Chondrocyte (in vitro differentiated cells): Measurements from ENCODE around the gene GRXCR2. TPM values are rescaled to one million over a fixed set of nuclear protein-coding genes. Genes with fewer than 3 reads are reported as not detected.
"Not testable (repeated sequence)": the region's sequence is repeated elsewhere in the genome, so short reads cannot be mapped to it uniquely, and the experiment has no call there.

Experiments
- DNase-seq: peaks from one replicate; pipeline ENCODE4 v3.0.0; 2021; ENCODE audit warnings: mixed read lengths, low spot score
- H3K27ac Mint-ChIP-seq: one replicate; pipeline ENCODE4 v1.8.0; 2021; ENCODE audit warnings: mild to moderate bottlenecking, moderate library complexity, mixed read lengths; ENCODE audit not compliant: unreplicated experiment
- H3K27me3 Mint-ChIP-seq: 2 replicates; pipeline ENCODE4 v1.8.0; 2021; ENCODE audit warnings: low read depth, mixed read lengths
- H3K36me3 Mint-ChIP-seq: 2 replicates; pipeline ENCODE4 v1.8.0; 2021; ENCODE audit warnings: low read depth, mixed read lengths
- H3K4me1 Mint-ChIP-seq: 2 replicates; pipeline ENCODE4 v1.8.0; 2021; ENCODE audit warnings: low read depth, mild to moderate bottlenecking, mixed read lengths
- H3K4me3 Mint-ChIP-seq: one replicate; pipeline ENCODE4 v1.8.0; 2021; ENCODE audit warnings: mild to moderate bottlenecking, moderate library complexity, mixed read lengths; ENCODE audit not compliant: unreplicated experiment
- H3K9me3 Mint-ChIP-seq: 2 replicates; pipeline ENCODE4 v1.8.0; 2021; ENCODE audit warnings: low read depth, mixed read lengths
- CTCF ChIP-seq: fragments of 200-600 bp; sonication (generic); IDR thresholded peaks from 2 replicates; pipeline ENCODE4 v1.5.0; 2021; ENCODE audit warnings: antibody characterized with exemption, mild to moderate bottlenecking, moderate library complexity
- total RNA-seq: library from RNA; stranded (reverse); gene quantifications from 3 replicates; pipeline ENCODE4 v1.2.1, GENCODE V29; 2021

The GRXCR2 gene
- total RNA-seq, 1 donor from 2014 or later: not detected

GRCh38 chr5:145903867-145904266, 31.1 kb upstream of the GRXCR2 start:
- H3K4me1 Mint-ChIP-seq: peaks cover 3% of the 10 kb centered on the region
- DNase-seq: no peak
- no peak for TF ChIP-seq CTCF
- no peak overlapping the region for H3K4me3 Mint-ChIP-seq
- H3K36me3 Mint-ChIP-seq: peaks cover 2% of the 10 kb centered on the region
- H3K9me3 Mint-ChIP-seq: peaks cover 16% of the 10 kb centered on the region
- no peaks in the 10 kb centered on the region for H3K27me3 Mint-ChIP-seq
- H3K27ac Mint-ChIP-seq: no peak overlapping the region

GRCh38 chr5:145903113-145903512, 30.3 kb upstream of the GRXCR2 start:
- DNase-seq: no peak
- peak; percentile 50 for TF ChIP-seq CTCF
- H3K4me1 Mint-ChIP-seq: peaks cover 3% of the 10 kb centered on the region
- H3K36me3 Mint-ChIP-seq: peaks cover 2% of the 10 kb centered on the region
- H3K27me3 Mint-ChIP-seq: no peaks in the 10 kb centered on the region
- H3K27ac Mint-ChIP-seq: no peak overlapping the region
- no peak overlapping the region for H3K4me3 Mint-ChIP-seq
- peaks cover 21% of the 10 kb centered on the region for H3K9me3 Mint-ChIP-seq

DNA sequence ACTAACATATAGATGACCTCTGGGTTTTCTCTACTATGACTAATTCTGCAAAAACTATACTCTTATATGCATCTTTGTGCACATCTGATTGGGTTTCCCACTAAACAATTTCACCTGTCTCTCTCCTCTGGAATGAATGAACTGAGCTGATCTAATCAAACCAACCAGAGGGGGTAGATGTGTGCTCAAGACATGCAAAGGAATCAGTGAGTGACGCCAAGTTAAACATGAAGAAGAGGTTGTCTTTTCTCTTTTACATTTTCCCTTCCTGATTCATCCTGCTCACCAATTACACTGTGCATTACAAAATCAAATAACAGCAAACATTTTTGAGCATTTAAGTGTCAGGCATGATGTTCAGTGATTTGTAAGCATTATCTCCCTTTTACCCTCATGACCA, 29.6 kb upstream of the GRXCR2 start:
- Mint-ChIP-seq H3K27me3 (no peaks in the 10 kb centered on the region), H3K27ac (no peak overlapping the region), H3K9me3 (peaks cover 21% of the 10 kb centered on the region), H3K4me3 (no peak overlapping the region), H3K36me3 (peaks cover 2% of the 10 kb centered on the region), H3K4me1 (peaks cover 3% of the 10 kb centered on the region)
- no peak for TF ChIP-seq CTCF
- no peak for DNase-seq

GRCh38 chr5:145898171-145898570, 25.4 kb upstream of the GRXCR2 start:
- Mint-ChIP-seq H3K27ac (no peak overlapping the region), H3K9me3 (peaks cover 28% of the 10 kb centered on the region), H3K4me1 (peaks cover 3% of the 10 kb centered on the region), H3K27me3 (no peaks in the 10 kb centered on the region), H3K36me3 (peaks cover 4% of the 10 kb centered on the region), H3K4me3 (no peak overlapping the region)
- DNase-seq: no peak
- no peak for TF ChIP-seq CTCF

- DNase-seq, H3K27me3 Mint-ChIP-seq, H3K27ac Mint-ChIP-seq, H3K36me3 Mint-ChIP-seq, H3K4me1 Mint-ChIP-seq, H3K4me3 Mint-ChIP-seq: not testable (repeated sequence)
- H3K9me3 Mint-ChIP-seq: peaks cover 20% of the 10 kb centered on the region
These were observed 18.6 kb upstream of the GRXCR2 start for GRCh38 chr5:145891378-145891777.

DNA sequence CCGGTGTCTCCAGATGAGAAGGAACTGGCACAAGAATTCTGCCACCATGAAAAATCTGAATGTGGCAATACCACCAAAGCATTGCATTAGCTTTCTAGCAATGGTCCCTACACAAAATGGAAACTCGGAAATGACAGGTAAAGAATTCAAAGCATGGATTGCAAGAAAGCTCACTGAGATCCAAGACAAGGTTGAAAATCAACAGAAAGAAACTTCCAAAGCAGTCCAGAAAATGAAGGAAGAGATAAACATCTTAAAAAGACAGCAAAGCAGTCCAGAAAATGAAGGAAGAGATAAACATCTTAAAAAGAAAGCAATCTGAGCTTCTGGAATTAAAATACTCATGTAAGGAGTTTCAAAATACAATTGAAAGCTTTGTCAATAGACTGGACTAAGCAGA, 16.8 kb upstream of the GRXCR2 start:
- Mint-ChIP-seq H3K27me3 (no peaks in the 10 kb centered on the region), H3K4me1 (no peaks in the 10 kb centered on the region), H3K27ac (no peak overlapping the region), H3K4me3 (no peak overlapping the region), H3K9me3 (peaks cover 14% of the 10 kb centered on the region), H3K36me3 (peaks cover 6% of the 10 kb centered on the region)
- DNase-seq: no peak
- no peak for TF ChIP-seq CTCF
